Loucy (cell line): ENCODE results near the gene DMXL2.

ENCODE experiments used
- EZH2phosphoT487 ChIP-seq: fragments of 200-600 bp; IDR thresholded peaks from 2 replicates; pipeline ENCODE4 v1.6.1; 2018; ENCODE audit warnings: antibody characterized with exemption, mild to moderate bottlenecking, moderate library complexity, borderline replicate concordance
- TF ChIP-seq, protein P1 (sequence below): fragments of 200-600 bp; sonication (generic); conservative IDR thresholded peaks from 2 replicates; pipeline ENCODE4 v1.5.1; 2014; ENCODE audit warnings: mild to moderate bottlenecking, antibody characterized with exemption, low read length

DNA sequence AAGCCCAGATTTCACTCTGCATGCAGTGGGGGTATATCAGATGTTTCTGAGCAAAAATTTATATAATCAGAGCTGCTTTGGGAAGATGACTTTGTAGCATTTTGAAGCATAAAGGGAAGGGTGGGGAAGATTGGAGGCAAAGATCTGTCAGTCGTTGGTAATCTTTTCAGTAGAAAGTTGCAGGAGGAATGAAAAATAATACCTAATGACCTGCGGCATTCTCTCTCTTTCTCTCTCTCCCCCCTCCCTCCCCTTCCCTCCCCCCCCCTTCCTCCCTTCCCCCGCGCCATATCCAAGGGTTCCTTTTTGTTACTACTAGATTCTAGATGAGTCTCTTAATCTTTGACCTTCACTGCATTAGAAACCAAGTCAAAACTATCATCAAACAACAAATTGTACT is 1.5 kb upstream of the DMXL2 start:
- TF ChIP-seq, protein P1, sequence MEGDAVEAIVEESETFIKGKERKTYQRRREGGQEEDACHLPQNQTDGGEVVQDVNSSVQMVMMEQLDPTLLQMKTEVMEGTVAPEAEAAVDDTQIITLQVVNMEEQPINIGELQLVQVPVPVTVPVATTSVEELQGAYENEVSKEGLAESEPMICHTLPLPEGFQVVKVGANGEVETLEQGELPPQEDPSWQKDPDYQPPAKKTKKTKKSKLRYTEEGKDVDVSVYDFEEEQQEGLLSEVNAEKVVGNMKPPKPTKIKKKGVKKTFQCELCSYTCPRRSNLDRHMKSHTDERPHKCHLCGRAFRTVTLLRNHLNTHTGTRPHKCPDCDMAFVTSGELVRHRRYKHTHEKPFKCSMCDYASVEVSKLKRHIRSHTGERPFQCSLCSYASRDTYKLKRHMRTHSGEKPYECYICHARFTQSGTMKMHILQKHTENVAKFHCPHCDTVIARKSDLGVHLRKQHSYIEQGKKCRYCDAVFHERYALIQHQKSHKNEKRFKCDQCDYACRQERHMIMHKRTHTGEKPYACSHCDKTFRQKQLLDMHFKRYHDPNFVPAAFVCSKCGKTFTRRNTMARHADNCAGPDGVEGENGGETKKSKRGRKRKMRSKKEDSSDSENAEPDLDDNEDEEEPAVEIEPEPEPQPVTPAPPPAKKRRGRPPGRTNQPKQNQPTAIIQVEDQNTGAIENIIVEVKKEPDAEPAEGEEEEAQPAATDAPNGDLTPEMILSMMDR, result no peak
- no peak for TF ChIP-seq EZH2phosphoT487
